SJCRH30 (cell line): ENCODE measurements around the gene RHPN2. TPM values are rescaled to one million over a fixed set of nuclear protein-coding genes. Genes with fewer than 3 reads are reported as not detected.
A peak's percentile ranks its signal among the peaks of the same experiment; 100 is the strongest.
"Not testable (repeated sequence)": the region's sequence is repeated elsewhere in the genome, so short reads cannot be mapped to it uniquely, and the experiment has no call there.

ENCODE experiments used
- DNase-seq, 2 experiments: peaks; one replicate each; pipeline ENCODE4 v3.0.0-alpha.2; 2015 to 2020
- H3K27ac ChIP-seq: fragments of 250-450 bp; sonication (Bioruptor Pico); 2 replicates; pipeline ENCODE4 v1.5.1; 2020; ENCODE audit warnings: mild to moderate bottlenecking, moderate library complexity
- H3K27me3 ChIP-seq: fragments of 250-450 bp; sonication (Bioruptor Pico); 2 replicates; pipeline ENCODE4 v1.5.1; 2020; ENCODE audit warnings: mild to moderate bottlenecking, moderate library complexity
- H3K36me3 ChIP-seq: fragments of 250-450 bp; sonication (Bioruptor Pico); 2 replicates; pipeline ENCODE4 v1.5.1; 2020; ENCODE audit warnings: mild to moderate bottlenecking, moderate library complexity
- H3K4me1 ChIP-seq: fragments of 250-450 bp; sonication (Bioruptor Pico); 2 replicates; pipeline ENCODE4 v1.5.1; 2020; ENCODE audit warnings: mild to moderate bottlenecking, moderate library complexity
- H3K4me3 ChIP-seq: fragments of 250-450 bp; sonication (Bioruptor Pico); 2 replicates; pipeline ENCODE4 v1.5.1; 2020; ENCODE audit warnings: mild to moderate bottlenecking, moderate library complexity
- H3K9me3 ChIP-seq: fragments of 250-450 bp; sonication (Bioruptor Pico); replicated peaks from 2 replicates; pipeline ENCODE4 v1.5.1; 2020; ENCODE audit warnings: mild to moderate bottlenecking, moderate library complexity
- total RNA-seq: library from RNA; depleted of rRNA; stranded (reverse); fragments of >200 nt; shearing (Covaris generic); gene quantifications from 2 replicates; pipeline ENCODE4 v1.2.3, GENCODE V29; 2014

RHPN2 gene
- total RNA-seq, 1 experiment from 2014 or later = 12.6 TPM

DNA sequence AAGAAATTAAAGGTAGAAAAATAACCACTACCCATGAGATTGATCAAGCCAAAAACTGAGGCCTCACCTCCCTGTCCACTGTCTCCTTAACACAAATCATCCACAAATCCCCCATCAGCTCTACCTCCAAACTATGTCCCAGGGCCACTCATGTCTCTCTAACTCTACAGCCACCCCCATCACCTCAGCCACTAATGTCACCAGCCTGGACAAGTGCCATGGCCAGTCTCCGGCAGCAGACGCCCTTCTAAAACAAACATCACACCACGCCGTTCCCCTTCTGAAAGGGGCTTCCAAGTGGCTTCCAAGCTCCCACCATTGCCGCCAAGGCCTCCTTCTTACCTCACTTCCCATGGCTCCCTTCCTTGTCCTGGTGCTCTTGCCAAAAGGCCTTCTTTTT lies 76.4 kb downstream of the RHPN2 start:
- not testable (repeated sequence) for H3K4me1 ChIP-seq, H3K27ac ChIP-seq, H3K9me3 ChIP-seq, H3K36me3 ChIP-seq, H3K4me3 ChIP-seq, DNase-seq, H3K27me3 ChIP-seq

- not testable (repeated sequence) for H3K36me3 ChIP-seq, H3K9me3 ChIP-seq, H3K27ac ChIP-seq, H3K4me3 ChIP-seq, H3K4me1 ChIP-seq, H3K27me3 ChIP-seq, DNase-seq
These were observed 82.2 kb downstream of the RHPN2 start for GRCh38 chr19:32982488-32982887.

- not testable (repeated sequence) for H3K9me3 ChIP-seq, DNase-seq, H3K4me1 ChIP-seq, H3K27ac ChIP-seq, H3K27me3 ChIP-seq, H3K36me3 ChIP-seq, H3K4me3 ChIP-seq
These were observed 84.9 kb downstream of the RHPN2 start for GRCh38 chr19:32979807-32980206.

DNA sequence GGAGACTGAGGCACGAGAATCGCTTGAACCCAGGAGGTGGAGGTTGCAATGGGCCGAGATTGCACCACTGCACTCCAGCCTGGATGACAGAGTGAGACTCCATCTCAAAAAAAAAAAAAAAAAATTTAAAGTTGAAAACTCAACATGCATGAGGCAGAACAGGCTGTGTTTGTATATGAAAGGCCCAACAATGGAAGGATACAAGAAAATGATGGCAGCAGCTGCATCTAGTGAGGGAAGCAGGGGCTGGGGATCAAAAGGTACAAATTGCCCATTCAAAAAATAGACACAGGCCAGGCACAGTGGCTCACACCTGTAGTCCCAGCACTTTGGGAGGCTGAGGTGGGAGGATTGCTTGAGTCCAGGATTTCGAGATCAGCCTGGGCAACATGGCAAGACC lies 86.9 kb downstream of the RHPN2 start:
- H3K27ac ChIP-seq, H3K4me1 ChIP-seq, H3K36me3 ChIP-seq, H3K9me3 ChIP-seq, H3K4me3 ChIP-seq, H3K27me3 ChIP-seq, DNase-seq: not testable (repeated sequence)

GRCh38 chr19:32977280-32977679 lies 87.4 kb downstream of the RHPN2 start:
- no peak for DNase-seq
- no peaks in the 10 kb centered on the region for H3K9me3 ChIP-seq

DNA sequence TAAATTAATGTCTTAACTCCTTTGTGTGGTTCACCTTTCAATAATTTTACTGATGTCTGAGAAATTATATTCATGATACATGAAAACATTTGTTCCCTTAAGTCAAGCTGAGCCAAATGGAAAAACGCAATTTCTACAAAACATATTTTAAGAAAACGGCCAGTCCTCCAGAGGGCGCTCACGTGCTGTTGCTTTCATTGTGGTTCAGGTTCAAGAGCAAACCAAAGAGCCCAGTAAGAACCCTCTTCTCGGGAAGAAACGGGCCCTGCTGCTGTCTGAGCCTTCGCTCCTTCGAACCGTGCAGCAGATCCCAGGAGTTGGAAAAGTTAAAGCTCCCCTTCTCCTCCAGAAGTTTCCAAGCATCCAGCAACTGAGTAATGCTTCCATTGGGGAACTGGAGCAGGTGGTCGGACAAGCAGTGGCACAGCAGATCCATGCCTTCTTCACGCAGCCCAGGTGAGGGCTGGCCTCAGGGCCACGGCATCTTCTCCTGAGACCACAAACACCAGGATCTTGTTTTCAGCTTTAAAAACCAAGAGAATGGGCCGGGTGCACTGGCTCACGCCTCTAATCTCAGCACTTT lies 88.4 kb downstream of the RHPN2 start:
- H3K27ac ChIP-seq = no peak overlapping the region
- H3K36me3 ChIP-seq = peaks cover 6% of the 10 kb centered on the region; the same call in 1 of the 2 replicates
- no peaks in the 10 kb centered on the region for H3K4me1 ChIP-seq
- DNase-seq = peak; percentile 63 to 84
- H3K27me3 ChIP-seq = no peaks in the 10 kb centered on the region
- H3K9me3 ChIP-seq = no peaks in the 10 kb centered on the region
- H3K4me3 ChIP-seq = no peak overlapping the region

More at GRCh38 chr19:32977280-32977679, 87.4 kb downstream of the RHPN2 start:
- Histone ChIP-seq H3K27me3 (no peaks in the 10 kb centered on the region), H3K4me1 (no peaks in the 10 kb centered on the region), H3K36me3 (peaks cover 6% of the 10 kb centered on the region; the same call in 1 of the 2 replicates), H3K4me3 (no peak overlapping the region), H3K27ac (no peak overlapping the region)

DNA sequence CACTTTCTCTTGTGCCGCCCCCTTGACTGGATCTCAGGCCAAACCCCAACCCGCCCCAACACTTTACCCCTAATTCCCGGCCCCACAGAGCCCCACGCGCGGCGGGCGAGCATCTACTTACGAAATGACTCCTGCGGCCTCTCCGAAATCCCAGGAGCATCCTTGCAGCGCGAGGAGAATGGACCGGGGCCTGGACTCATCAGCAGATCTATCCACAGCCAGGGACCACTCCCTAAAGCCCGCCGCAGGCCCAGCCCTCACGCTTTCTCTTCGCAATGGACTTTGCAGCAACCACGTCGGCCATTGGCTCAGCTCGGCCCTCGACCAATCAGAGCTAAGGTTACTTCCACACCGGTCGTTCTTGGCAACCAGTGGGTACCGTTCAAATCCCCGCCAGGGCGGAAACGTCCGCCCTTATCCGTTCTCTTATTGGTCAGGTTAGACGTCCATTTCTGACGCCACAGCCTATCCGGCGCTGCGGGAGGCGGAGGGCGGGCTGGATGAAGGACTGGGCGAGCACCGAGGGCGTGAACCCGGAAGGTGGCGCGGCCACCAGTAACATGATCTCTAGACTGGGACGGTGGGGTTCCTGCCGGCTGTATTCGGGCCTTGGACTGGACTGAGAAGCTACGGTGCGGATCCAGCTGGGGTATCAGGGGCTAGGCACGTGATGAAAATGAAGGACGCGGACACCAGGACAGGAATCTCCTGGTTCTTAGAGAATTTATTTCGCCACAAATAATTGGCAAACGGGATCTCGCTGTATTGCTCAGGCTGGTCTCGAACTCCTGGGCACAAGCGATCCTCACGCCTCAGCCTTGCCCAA lies 92.8 kb downstream of the RHPN2 start, which contains the start of the genes CEP89 and FAAP24:
TSS of gene CEP89 (minus strand) at position 244 of the 826 bp plus-strand sequence. CDS start at position 160, 84 bp downstream.
TSS of gene FAAP24 (plus strand) at position 528 of the 826 bp plus-strand sequence. CDS start 955 bp downstream, outside the sequence.
- Histone ChIP-seq H3K4me1 (no peaks in the 10 kb centered on the region), H3K4me3 (peak within 1 kb of the TSS; percentile 73), H3K9me3 (no peaks in the 10 kb centered on the region), H3K36me3 (no peaks in the 10 kb centered on the region), H3K27ac (peak within 1 kb of the TSS; percentile 56), H3K27me3 (no peaks in the 10 kb centered on the region)
- DNase-seq = peak; percentile 99 to 100

DNA sequence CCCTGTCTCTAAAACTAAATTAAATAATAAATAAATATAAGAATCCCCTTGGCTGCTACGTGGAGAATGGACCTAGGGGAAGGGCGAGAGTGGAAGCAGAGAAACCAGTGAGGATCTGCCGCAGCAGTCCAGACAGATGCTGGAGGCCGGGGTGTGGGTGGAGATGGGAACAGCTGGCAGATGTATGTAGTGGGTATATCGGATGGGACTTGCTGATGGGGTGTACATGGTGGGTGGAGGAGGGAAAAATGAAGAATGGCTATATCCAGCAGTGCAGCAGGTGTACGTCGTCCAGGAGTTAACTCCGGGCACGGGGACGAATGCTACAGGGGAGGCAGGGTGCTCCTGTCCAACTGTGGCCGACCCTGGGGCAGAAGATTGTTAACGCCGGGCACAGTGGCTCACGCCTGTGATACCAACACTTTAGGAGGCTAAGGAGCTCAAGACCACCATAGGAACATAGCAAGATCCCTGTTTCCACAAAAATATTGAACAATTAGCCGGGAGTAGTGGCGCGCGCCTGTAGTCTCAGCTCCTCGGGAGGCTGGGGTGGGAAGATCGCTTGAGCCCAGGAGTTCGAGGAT lies 93.6 kb downstream of the RHPN2 start:
- H3K4me3 ChIP-seq = peak overlapping the region; percentile 73
- H3K4me1 ChIP-seq = no peaks in the 10 kb centered on the region
- no peaks in the 10 kb centered on the region for H3K9me3 ChIP-seq
- H3K27me3 ChIP-seq = no peaks in the 10 kb centered on the region
- H3K36me3 ChIP-seq = no peaks in the 10 kb centered on the region
- peak; percentile 11 to 35 for DNase-seq
- no peak overlapping the region for H3K27ac ChIP-seq

GRCh38 chr19:32969549-32969948 lies 95.1 kb downstream of the RHPN2 start:
- Histone ChIP-seq H3K9me3 (no peaks in the 10 kb centered on the region), H3K27ac (no peak overlapping the region), H3K27me3 (no peaks in the 10 kb centered on the region), H3K36me3 (peaks cover 2% of the 10 kb centered on the region; the same call in 1 of the 2 replicates), H3K4me3 (no peak overlapping the region), H3K4me1 (no peaks in the 10 kb centered on the region)
- no peak for DNase-seq

- H3K27ac ChIP-seq = no peak overlapping the region
- H3K4me3 ChIP-seq = no peak overlapping the region
- no peaks in the 10 kb centered on the region for H3K9me3 ChIP-seq
- DNase-seq = no peak
- H3K4me1 ChIP-seq = no peaks in the 10 kb centered on the region
- H3K27me3 ChIP-seq = no peaks in the 10 kb centered on the region
- H3K36me3 ChIP-seq = peaks cover 7% of the 10 kb centered on the region; the same call in 1 of the 2 replicates
These were observed 97.9 kb downstream of the RHPN2 start for GRCh38 chr19:32966750-32967149.

DNA sequence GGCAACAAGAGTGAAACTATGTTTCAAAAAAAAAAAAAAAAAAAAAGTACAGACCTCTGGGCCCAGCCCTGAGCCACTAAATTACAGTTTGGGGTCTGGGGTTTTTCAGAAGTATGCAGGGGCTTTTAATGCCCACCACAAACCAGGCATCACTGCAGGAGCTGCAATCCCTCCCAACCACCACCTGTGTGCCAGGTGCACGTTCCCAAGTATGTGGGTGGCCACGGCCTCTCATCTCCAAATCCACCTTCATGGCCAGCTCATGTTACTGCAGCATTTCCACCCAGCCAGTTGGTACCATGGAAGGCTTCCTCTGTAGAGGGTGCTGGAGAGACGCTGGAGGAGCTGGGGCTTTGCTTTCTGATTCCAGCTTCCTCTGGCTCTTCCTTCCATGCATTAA lies 119.4 kb downstream of the RHPN2 start:
- H3K27ac ChIP-seq = no peak overlapping the region
- H3K27me3 ChIP-seq = no peaks in the 10 kb centered on the region
- peaks cover 15% of the 10 kb centered on the region for H3K36me3 ChIP-seq
- H3K9me3 ChIP-seq = no peaks in the 10 kb centered on the region
- DNase-seq = peak in 1 of 2 experiments; percentile 13
- H3K4me3 ChIP-seq = no peak overlapping the region
- H3K4me1 ChIP-seq = no peaks in the 10 kb centered on the region

GRCh38 chr19:32941273-32941672 lies 123.4 kb downstream of the RHPN2 start:
- DNase-seq, H3K36me3 ChIP-seq: not testable (repeated sequence)

DNA sequence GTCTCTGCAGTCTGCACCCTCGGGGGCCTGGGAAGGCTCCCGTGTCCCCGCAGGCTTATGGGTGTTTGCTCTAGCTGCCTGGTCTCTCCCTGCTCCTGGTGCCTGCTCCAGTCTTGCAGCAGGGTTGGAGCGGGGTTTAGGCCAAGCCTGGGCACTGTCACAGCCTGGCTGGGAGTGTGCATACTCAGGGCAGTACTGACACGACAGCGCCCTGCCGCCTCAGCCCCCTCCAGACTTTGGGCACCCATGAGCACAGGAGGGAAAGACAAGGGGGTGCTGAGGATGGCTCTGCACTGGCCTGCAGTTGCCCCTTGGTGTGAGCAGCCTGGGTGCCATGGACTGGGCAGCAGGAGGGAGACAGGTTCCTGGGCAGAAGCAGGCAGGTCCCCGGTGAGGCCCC lies 128.6 kb downstream of the RHPN2 start:
- Histone ChIP-seq H3K36me3 (peaks cover 3% of the 10 kb centered on the region; the same call in 1 of the 2 replicates), H3K27me3 (no peaks in the 10 kb centered on the region), H3K27ac (no peak overlapping the region), H3K4me1 (no peaks in the 10 kb centered on the region), H3K9me3 (no peaks in the 10 kb centered on the region), H3K4me3 (no peak overlapping the region)
- DNase-seq = no peak

More at GRCh38 chr19:32941273-32941672, 123.4 kb downstream of the RHPN2 start:
- not testable (repeated sequence) for H3K4me3 ChIP-seq, H3K9me3 ChIP-seq, H3K27ac ChIP-seq, H3K27me3 ChIP-seq, H3K4me1 ChIP-seq

GRCh38 chr19:32935629-32936028 lies 129.1 kb downstream of the RHPN2 start:
- Histone ChIP-seq H3K4me3 (no peak overlapping the region), H3K27me3 (no peaks in the 10 kb centered on the region), H3K9me3 (no peaks in the 10 kb centered on the region), H3K4me1 (no peaks in the 10 kb centered on the region), H3K27ac (no peak overlapping the region), H3K36me3 (peaks cover 3% of the 10 kb centered on the region; the same call in 1 of the 2 replicates)
- no peak for DNase-seq

DNA sequence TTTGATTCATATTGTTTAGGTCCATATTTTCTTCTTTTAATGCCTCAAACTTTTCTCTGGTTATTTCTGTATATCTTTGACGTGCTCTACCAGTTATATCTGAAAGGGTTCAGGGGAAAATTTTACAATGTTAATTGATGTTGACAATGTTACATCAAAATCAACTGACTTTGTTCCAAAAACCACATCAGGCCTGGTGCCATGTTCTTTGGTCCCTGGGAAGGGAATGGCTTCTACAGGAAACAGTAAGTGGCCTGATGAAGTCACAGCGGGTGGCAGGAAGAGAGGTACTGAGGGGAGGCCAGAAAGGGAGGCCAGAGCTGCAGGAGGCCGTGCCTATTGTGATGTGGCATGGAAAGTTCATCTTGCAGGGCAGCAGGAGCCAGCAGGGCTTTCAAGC lies 131.1 kb downstream of the RHPN2 start:
- H3K36me3 ChIP-seq = peaks cover 4% of the 10 kb centered on the region; the same call in 1 of the 2 replicates
- H3K27ac ChIP-seq = no peak overlapping the region
- no peak for DNase-seq
- H3K9me3 ChIP-seq = 0 out of 2 replicates have a peak, but pooled peaks cover 5% of the 10 kb centered on the region
- no peaks in the 10 kb centered on the region for H3K4me1 ChIP-seq
- H3K27me3 ChIP-seq = no peaks in the 10 kb centered on the region
- H3K4me3 ChIP-seq = no peak overlapping the region
